Psoas muscle (tissue), 8 donors: ENCODE measurements around the gene CA10. TPM values are rescaled to one million over a fixed set of nuclear protein-coding genes. Genes with fewer than 3 reads are reported as not detected.

Source experiments
- ATAC-seq, 4 donors: fragments of 200-7000 bp; cut with Tn5 transposase; one replicate each; pipeline ENCODE4 v1.9.1; 2020; ENCODE audit warnings: moderate library complexity in 3 of 4, mild to moderate bottlenecking in 2 of 4
- DNase-seq, 2 donors: peaks; one replicate each; pipeline ENCODE4 v3.0.0-alpha.2; 2020
- H3K27ac ChIP-seq: fragments of 200-600 bp; one replicate; pipeline ENCODE4 v1.8.0; 2022
- H3K27me3 ChIP-seq, 3 donors: fragments of 200-600 bp in 1 of 3; one replicate each; pipeline versions ENCODE4 v1.6.1 to v1.8.0; 2013 to 2022; ENCODE audit warnings: low read length in 2 of 3, mild to moderate bottlenecking in 2 of 3, moderate library complexity in 1 of 3; ENCODE audit not compliant: insufficient read depth in 3 of 3
- H3K36me3 ChIP-seq, 2 donors: fragments of 200-600 bp in 1 of 2; one replicate each; pipeline versions ENCODE4 v1.6.1 to v1.8.0; 2013 to 2022; ENCODE audit warnings: low read depth in 1 of 2, mild to moderate bottlenecking in 1 of 2, moderate library complexity in 1 of 2; ENCODE audit not compliant: insufficient read depth in 1 of 2
- H3K4me1 ChIP-seq: fragments of 200-600 bp; one replicate; pipeline ENCODE4 v1.8.0; 2022
- H3K4me3 ChIP-seq: fragments of 200-600 bp; one replicate; pipeline ENCODE4 v1.8.0; 2022; ENCODE audit warnings: mild to moderate bottlenecking
- H3K9me3 ChIP-seq: fragments of 200-600 bp; one replicate; pipeline ENCODE4 v1.8.0; 2022
- WGBS, 3 donors: extraction: QIAGEN DNeasy Blood & Tissue Kit; methylation state at CpG; one replicate each; pipeline versions ENCODE4 v1.1.6 to v1.1.7; 2013; 5-methylcytosine and 5-hydroxymethylcytosine counted together
- intact Hi-C, 2 donors: fragments of 100-400 bp; cut with DNase I; formaldehyde crosslinking; loops; one replicate each; pipeline versions ENCODE4 v1.11.0 to v1.14.2; 2022
- polyA plus RNA-seq, 3 donors: library from polyadenylated mRNA; stranded (reverse); fragments of 200-250 nt; gene quantifications; one replicate each; pipeline ENCODE4 v1.2.3, GENCODE V29; 2013
- total RNA-seq, 4 donors: library from RNA; stranded (reverse); fragmentation: NEBNext Ultra II Directional in 2 of 4; extraction: Animal tissue kit (Norgen Biotek cat#: 25700) in 2 of 4; gene quantifications; one replicate each; pipeline versions ENCODE4 v1.2.1 to v1.2.4, GENCODE V29; 2021 to 2023
- TF ChIP-seq, protein P1 (sequence below): fragments of 200-600 bp; IDR thresholded peaks from one replicate; pipeline ENCODE4 v1.8.0; 2022; ENCODE audit warnings: antibody characterized with exemption
- donor health status: healthy with polysubstance abuse.
- donor health status: DM: no; HTN: no; CAD: no; lungs with moderate emphysema.
- donor health status: Bipolar disorder and iron deficiency.
- donor health status: healthy.
- donor health status: DM: yes; HTN: yes; CAD: no.
- donor health status: DM: no; HTN: no; CAD: no.
- donor health status: DM: no; HTN: no; CAD: no.
- donor health status: DM: yes; HTN: yes; CAD: no.

CA10 gene
- total and polyA plus RNA-seq, 7 donors: 0.03 to 0.04 TPM; not detected in 5

DNA sequence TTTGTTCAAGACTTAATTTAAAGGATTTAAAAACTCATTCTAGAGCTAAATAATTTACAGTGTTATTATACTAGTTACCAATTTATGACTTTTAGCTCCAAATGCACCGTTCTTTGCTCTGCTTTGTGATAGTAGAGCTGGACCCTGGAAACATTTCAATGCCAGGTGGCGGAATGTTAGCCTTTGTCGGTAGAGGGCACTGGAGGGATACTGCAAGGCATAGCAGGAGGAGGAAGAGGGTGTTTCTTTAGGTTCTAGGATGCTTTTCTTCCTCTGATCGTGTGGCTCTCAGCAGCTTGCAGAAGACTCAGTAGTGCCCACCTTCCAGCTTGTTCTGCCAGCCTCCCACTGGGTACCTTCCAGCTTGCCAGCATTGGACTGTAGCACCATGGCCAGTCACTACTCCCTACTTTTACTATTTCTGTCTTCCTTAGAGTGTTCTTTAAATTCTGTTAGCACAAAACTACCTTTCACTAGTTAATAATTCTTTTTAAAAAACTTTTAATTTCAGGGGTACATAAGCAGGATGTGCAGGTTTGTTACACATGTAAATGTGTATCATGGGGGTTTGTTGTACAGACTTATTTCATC lies 572.9 kb downstream of the CA10 start:
- H3K36me3 ChIP-seq: no peaks in the 10 kb centered on the region
- DNase-seq (no peak), ATAC-seq (peak in 2 of 4 donors; percentile 69 to 73)
- no peak overlapping the region for H3K4me3 ChIP-seq
- no peaks in the 10 kb centered on the region for H3K4me1 ChIP-seq
- intact Hi-C loops: loop anchor here (5.0 to 10.0 kb wide), 3 partner anchors 52 to 159 kb away; no protein-coding TSS in a partner anchor
- H3K27ac ChIP-seq: no peak overlapping the region
- H3K9me3 ChIP-seq: no peaks in the 10 kb centered on the region
- WGBS, 3 donors: 31 to 33% (median 31%) methylated on average over 4 of the region's 4 CpGs
- H3K27me3 ChIP-seq: no peaks in the 10 kb centered on the region
- TF ChIP-seq, protein P1, sequence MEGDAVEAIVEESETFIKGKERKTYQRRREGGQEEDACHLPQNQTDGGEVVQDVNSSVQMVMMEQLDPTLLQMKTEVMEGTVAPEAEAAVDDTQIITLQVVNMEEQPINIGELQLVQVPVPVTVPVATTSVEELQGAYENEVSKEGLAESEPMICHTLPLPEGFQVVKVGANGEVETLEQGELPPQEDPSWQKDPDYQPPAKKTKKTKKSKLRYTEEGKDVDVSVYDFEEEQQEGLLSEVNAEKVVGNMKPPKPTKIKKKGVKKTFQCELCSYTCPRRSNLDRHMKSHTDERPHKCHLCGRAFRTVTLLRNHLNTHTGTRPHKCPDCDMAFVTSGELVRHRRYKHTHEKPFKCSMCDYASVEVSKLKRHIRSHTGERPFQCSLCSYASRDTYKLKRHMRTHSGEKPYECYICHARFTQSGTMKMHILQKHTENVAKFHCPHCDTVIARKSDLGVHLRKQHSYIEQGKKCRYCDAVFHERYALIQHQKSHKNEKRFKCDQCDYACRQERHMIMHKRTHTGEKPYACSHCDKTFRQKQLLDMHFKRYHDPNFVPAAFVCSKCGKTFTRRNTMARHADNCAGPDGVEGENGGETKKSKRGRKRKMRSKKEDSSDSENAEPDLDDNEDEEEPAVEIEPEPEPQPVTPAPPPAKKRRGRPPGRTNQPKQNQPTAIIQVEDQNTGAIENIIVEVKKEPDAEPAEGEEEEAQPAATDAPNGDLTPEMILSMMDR: peak; percentile 54

DNA sequence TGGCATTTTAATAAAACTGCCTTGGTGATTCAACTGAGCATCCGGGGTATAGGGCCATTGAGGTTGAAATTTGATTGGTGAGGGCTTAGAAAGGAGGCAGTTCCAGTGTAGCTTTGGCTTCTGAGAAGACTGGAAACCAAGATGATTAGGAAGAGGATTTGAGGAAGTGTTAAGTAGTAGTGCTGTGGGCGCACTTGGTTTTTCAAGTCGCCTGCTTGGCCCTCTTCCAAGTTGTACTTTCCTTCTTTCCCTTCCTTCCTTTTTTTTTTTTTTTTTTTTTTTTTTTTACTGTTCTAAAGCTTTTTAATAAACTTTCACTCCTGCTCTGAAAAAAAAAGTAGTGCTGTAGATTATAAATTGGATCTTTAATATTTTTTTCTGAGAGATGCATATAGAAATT lies 577.6 kb downstream of the CA10 start:
- WGBS, 3 donors: 75 to 77% (median 76%) methylated on average over 3 of the region's 3 CpGs
- intact Hi-C loops: loop anchor here in 1 of 2 donors (10.0 kb wide), 1 partner anchor 164 kb away; no protein-coding TSS in a partner anchor
- Histone ChIP-seq H3K4me1 (no peaks in the 10 kb centered on the region), H3K27ac (no peak overlapping the region), H3K27me3 (no peaks in the 10 kb centered on the region), H3K36me3 (no peaks in the 10 kb centered on the region), H3K9me3 (peaks cover 8% of the 10 kb centered on the region), H3K4me3 (no peak overlapping the region)
- TF ChIP-seq, protein P1: no peak
- ATAC-seq (no peak), DNase-seq (no peak)
